Right ventricle myocardium inferior (tissue), 1 donor: ENCODE data around the gene CDH20. TPM values are rescaled to one million over a fixed set of nuclear protein-coding genes. Genes with fewer than 3 reads are reported as not detected.

ENCODE experiments used
- ATAC-seq: fragments of 200-7000 bp; cut with Tn5 transposase; one replicate; pipeline ENCODE4 v1.9.1; 2020; ENCODE audit warnings: mild to moderate bottlenecking, moderate library complexity
- DNase-seq: peaks from one replicate; pipeline ENCODE4 v3.0.0; 2021; ENCODE audit errors: missing footprints
- intact Hi-C: fragments of 100-400 bp; cut with DNase I; formaldehyde crosslinking; loops from one replicate; pipeline ENCODE4 v1.11.0; 2022
- total RNA-seq: library from RNA; stranded (reverse); fragmentation: NEBNext Ultra II Directional; extraction: Animal tissue kit (Norgen Biotek cat#: 25700); gene quantifications from one replicate; pipeline ENCODE4 v1.2.1, GENCODE V29; 2021
- donor health status: DM: no; HTN: yes; CAD: no; lungs with severe emphysema.

CDH20 gene
- total RNA-seq, 1 donor from 2014 or later: not detected

DNA sequence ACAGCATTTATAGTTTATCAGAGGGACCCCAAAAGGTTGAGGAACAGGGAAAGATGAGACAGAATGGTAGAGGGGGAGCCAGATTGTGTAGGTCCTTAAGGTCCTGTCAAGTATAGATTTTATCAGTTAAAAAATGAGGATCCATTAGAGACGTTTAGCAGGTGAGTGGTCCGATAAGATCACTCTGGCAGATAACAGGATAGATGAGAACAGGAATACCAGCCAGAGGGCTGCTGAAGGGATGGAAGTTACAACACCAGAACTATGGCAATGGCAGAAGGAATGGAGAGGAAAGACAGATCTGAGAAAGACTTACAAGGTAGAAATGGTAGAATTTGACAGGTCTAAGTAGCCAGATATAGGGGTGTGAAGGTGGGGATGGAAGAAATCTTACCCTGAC is 141.7 kb downstream of the CDH20 start:
- ATAC-seq: no peak
- intact Hi-C loops: no loop called here
- DNase-seq: no peak

- ATAC-seq (no peak), DNase-seq (no peak)
- intact Hi-C loops: no loop called here
Observed at GRCh38 chr18:61475931-61476330, 142.7 kb downstream of the CDH20 start.

- ATAC-seq: no peak
- intact Hi-C loops: loop anchor here (10.0 kb wide), 1 partner anchor 65 kb away; no protein-coding TSS in a partner anchor
Observed at GRCh38 chr18:61489334-61489733, 156.1 kb downstream of the CDH20 start.

DNA sequence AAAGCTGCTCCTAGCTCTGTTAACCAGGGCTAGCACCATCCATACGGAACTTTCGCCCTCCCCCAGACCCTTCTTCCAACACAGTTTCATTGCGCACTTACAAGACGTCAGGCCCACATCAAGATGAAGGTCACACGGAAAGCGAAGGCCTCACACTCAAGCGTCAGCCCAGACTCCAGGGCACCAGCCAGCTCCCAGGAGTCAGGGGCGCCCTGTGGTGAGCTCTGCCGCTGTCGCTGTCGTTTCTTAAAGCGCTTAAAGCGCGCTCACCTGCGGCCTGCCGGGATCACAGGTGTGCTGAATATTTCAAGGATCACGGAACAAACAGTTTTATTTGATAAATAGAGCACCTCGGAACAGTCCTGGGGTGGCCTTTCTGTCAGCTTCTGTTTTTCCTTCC is 163.1 kb downstream of the CDH20 start:
- no peak for ATAC-seq
- intact Hi-C loops: no loop called here
- no peak for DNase-seq

More at GRCh38 chr18:61489334-61489733, 156.1 kb downstream of the CDH20 start:
- DNase-seq: no peak

- DNase-seq (no peak), ATAC-seq (no peak)
- intact Hi-C loops: no loop called here
Observed at GRCh38 chr18:61497422-61497821, 164.2 kb downstream of the CDH20 start.

- intact Hi-C loops: loop anchor here (2.0 to 10.0 kb wide), 4 partner anchors 180 to 818 kb away; no protein-coding TSS in a partner anchor
- ATAC-seq (no peak), DNase-seq (no peak)
Observed at GRCh38 chr18:61502472-61502871, 169.2 kb downstream of the CDH20 start.

DNA sequence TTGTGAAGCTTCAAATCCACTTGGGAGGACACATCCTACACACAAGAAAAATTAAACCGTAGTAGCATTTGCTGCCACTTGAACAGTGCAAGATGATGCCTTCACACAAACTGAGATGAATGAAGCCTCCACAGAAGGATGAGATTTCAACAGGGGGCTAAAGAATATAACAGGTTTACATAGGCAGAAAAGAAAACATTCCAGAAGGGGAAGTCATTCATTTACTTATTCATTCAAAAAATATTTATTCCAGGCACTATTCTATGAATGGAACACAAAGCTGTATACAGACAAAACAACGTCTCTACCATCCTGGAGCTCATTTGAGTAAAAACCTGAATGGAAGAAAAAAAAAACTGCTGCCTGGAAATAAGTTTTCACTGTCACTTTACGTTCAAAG is 170.5 kb downstream of the CDH20 start:
- no peak for ATAC-seq
- intact Hi-C loops: loop anchor here (2.0 to 10.0 kb wide), 4 partner anchors 181 to 819 kb away; no protein-coding TSS in a partner anchor
- DNase-seq: no peak

DNA sequence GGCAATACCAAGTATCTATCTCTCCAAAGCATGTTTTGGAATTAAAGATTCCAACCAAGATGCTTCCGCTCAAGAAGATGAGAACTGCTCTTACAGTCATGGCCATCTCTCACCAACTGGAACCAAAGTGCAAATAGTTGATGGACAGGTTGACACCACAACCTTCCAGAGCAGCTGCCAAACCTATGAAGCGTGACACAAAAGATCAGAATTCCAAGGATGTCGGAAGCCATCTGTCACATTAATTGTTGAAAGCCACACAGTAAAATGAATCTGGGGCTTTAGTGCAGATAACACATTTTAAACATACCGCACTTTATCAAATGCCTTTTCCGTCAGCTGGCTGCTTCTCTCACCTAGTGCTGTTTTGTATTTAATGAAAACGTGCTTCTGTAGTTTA is 195.7 kb downstream of the CDH20 start:
- DNase-seq (no peak), ATAC-seq (no peak)
- intact Hi-C loops: no loop called here

DNA sequence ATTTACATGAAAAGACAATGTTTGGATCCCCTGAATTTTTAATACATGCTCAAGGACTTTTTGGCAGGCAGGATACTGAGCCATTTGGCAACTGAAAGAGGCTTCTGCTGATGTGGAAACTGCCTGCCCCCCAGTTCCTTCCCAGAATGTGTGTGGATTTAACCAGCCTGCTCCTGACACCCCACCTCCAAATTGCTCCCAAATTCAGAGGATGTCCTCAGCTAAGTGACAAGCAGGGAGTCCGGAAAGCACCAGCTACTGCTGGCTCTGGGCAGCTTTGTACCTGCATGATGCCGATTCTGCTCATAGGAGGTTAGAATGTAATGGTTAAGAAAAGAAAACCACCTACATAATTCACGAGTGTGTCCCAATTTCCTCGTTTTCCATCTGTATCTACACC is 197.5 kb downstream of the CDH20 start:
- ATAC-seq: no peak

DNA sequence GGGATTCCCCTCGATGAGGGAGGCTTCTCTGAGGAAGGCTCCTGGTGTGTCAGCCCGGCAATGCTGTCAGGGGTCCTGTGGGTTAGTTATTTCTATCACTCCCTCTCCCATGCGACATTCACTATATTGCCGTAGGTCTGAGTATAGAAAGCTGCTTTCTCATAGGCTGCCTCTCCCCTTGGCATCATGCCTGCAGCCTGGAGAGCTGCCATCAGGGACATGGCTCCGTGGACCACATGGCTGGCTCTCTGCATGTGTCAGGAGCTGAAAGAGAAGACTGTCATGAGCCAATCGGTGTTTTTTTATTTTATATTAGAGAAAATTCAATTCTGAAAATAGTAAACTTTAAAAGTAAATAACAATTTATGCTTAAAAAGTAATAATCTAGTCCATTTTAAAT is 198.0 kb downstream of the CDH20 start:
- intact Hi-C loops: no loop called here
- ATAC-seq: no peak
- peak; percentile 66 for DNase-seq

More for the DNA sequence above, 197.5 kb downstream of the CDH20 start:
- intact Hi-C loops: no loop called here
- DNase-seq: no peak

- intact Hi-C loops: no loop called here
- DNase-seq (no peak), ATAC-seq (no peak)
Observed at GRCh38 chr18:61531891-61532290, 198.7 kb downstream of the CDH20 start.

DNA sequence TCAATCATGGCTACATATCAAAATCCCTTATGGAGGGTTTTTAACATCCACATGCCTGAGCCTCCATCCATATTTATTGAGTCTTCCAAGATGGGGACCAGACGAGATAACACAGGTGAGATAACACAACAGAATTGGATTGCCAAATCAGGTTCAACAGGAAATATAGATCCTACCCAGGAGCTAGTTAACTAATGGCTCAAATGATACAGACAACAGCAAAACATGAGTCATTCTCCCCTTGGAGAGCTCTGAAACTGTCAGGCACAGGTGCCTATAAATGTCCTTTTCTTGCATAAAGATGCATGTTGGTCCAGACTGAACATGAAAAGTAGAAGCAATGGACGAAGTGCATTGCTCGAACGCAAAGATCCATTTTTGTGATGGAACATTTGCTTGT is 202.2 kb downstream of the CDH20 start:
- DNase-seq (no peak), ATAC-seq (no peak)
- intact Hi-C loops: no loop called here

GRCh38 chr18:61541673-61542072 is 208.4 kb downstream of the CDH20 start:
- ATAC-seq (no peak), DNase-seq (no peak)
- intact Hi-C loops: no loop called here

GRCh38 chr18:61542596-61542995 is 209.4 kb downstream of the CDH20 start:
- intact Hi-C loops: no loop called here
- DNase-seq (no peak), ATAC-seq (no peak)

DNA sequence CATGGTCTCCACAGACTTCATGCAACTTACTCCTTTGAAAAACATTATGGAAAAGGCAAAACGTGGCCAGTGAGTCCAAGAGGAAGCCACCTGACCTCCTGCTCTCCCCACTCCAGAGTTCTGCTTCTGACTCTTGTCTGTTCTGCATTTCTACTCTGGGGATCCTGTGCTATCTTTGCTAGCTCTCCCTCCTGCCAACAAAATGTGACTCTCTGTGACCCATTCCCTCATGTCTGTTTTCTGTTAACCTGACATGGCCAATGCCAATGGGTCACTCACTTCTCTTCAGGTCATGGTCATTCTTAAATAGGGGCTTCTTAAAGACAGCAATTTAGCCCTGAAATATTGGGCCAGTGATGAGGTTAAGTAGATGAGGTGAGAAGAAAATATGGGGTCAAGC is 210.3 kb downstream of the CDH20 start:
- DNase-seq: no peak
- ATAC-seq: peak; percentile 68
- intact Hi-C loops: no loop called here

- peak; percentile 43 for ATAC-seq
- no peak for DNase-seq
- intact Hi-C loops: no loop called here
Observed at GRCh38 chr18:61544178-61544577, 210.9 kb downstream of the CDH20 start.

DNA sequence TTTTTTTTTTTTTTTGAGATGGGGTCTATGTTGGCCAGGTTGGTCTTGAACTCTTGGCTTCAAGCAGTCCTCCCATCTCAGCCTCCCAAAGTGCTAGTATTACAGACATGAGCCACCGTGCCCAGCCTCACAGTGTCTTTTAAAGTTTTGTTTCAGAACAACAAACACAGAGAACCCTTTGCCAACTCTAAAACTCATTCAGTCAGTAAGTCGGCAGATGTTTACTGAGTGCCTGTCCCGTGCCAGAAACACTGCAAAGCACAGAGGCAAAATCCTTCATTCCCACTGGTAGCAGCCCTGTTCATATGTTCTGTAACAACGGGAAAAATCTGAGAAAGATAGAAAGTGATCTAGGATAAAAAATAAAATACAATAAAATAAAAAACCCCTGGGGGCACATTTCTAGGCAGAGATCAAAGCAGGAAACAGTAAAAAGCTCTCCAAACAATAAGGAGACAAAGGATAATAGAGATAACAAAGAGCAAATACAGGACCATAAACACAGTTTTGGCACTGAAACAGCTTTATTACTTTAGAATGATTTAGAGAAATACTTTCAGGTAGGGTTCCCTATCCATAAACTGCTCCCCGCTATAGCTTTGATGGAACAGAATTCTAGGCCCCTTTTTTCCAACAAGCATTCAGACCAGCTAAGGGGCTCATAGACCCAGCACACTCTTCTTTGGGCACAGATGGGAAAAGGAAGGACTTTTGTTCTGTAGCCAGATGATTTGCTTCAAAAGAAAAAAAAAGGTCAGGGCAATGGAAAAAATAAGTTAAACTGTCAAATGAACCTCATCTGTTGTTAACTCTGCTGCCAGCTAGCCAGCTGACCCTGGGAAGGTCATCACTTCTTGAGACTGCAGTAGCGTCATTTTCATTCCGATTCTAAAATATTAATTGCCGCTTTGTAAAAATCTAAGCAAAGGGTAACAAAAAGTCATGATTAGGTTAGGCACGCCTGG is 212.3 kb downstream of the CDH20 start:
- ATAC-seq (no peak), DNase-seq (no peak)
- intact Hi-C loops: no loop called here

DNA sequence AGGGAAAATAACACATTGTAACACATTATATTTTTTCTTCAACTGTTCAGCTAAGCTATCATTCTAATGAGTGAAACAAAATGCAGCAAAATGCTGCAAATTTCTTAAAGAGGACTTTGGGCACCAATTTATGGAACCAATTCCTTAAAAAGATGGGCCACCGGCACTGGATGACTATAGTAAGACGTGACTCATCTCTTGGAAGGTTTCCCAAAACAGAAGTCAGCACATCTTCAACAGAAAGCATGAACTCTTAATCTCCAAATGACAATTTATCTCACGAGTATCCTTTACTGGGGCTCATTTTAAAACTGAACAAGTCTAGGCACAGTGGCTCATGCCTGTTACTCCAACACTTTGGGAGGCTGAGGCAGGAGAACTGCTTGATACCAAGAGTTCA is 213.4 kb downstream of the CDH20 start:
- DNase-seq (no peak), ATAC-seq (no peak)
- intact Hi-C loops: no loop called here

- intact Hi-C loops: no loop called here
- ATAC-seq (no peak), DNase-seq (no peak)
Observed at GRCh38 chr18:61549416-61549815, 216.2 kb downstream of the CDH20 start.

DNA sequence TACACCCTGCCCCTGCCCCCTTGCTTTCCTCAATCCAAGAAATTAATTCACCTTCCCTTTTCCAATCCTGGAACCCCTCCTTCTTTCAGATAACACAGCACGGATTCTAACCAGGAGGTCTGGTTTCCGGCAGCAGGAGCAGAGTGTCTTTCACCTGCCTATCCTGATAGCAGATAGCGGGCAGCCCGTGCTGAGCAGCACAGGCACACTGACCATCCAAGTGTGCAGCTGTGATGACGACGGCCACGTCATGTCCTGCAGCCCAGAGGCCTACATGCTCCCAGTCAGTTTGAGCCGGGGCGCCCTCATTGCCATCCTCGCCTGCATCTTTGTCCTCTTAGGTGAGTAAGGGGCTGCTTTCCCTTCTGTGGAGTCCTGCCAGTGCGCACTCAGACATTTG is 216.7 kb downstream of the CDH20 start:
- no peak for ATAC-seq
- intact Hi-C loops: loop anchor here (2.0 to 5.0 kb wide), 3 partner anchors 87 to 581 kb away; no protein-coding TSS in a partner anchor
- DNase-seq: no peak
